Activated CD8-positive, alpha-beta T cell treated with anti-CD3 and anti-CD28 coated beads for 36 hours (primary cell): ENCODE data around the gene SPG11. TPM values are rescaled to one million over a fixed set of nuclear protein-coding genes. Genes with fewer than 3 reads are reported as not detected.

Source experiments
- ATAC-seq: fragments of 200-7000 bp; cut with Tn5 transposase; one replicate; pipeline ENCODE4 v1.10.0; 2021; ENCODE audit warnings: mild to moderate bottlenecking, moderate library complexity
- CTCF ChIA-PET: fragments of 350-600 bp; sonication (Branson Sonifier 250); formaldehyde crosslinking; loops from one replicate; lab custom pipeline; 2021; ENCODE audit warnings: antibody characterized with exemption; lab: Charles Lee
- POLR2A ChIA-PET: fragments of 350-600 bp; sonication (Branson Sonifier 250); formaldehyde crosslinking; loops from one replicate; lab custom pipeline; 2021; ENCODE audit warnings: antibody characterized with exemption; lab: Charles Lee
- DNase-seq: peaks from one replicate; pipeline ENCODE4 v3.0.0-alpha.2; 2020
- H3K27ac Mint-ChIP-seq: one replicate; pipeline ENCODE4 v1.8.0; 2021; ENCODE audit warnings: mild to moderate bottlenecking, mixed read lengths
- H3K27me3 Mint-ChIP-seq: one replicate; pipeline ENCODE4 v1.8.0; 2021; ENCODE audit warnings: mixed read lengths
- H3K36me3 Mint-ChIP-seq: one replicate; pipeline ENCODE4 v1.8.0; 2021; ENCODE audit warnings: low read depth, mixed read lengths
- H3K4me1 Mint-ChIP-seq: one replicate; pipeline ENCODE4 v1.8.0; 2021; ENCODE audit warnings: low read depth, mixed read lengths
- H3K4me3 Mint-ChIP-seq: one replicate; pipeline ENCODE4 v1.8.0; 2021; ENCODE audit warnings: mild to moderate bottlenecking, moderate library complexity, mixed read lengths
- H3K9me3 Mint-ChIP-seq: one replicate; pipeline ENCODE4 v1.8.0; 2021; ENCODE audit warnings: mixed read lengths
- intact Hi-C: fragments of 100-400 bp; cut with micrococcal nuclease; formaldehyde crosslinking; loops from one replicate; pipeline ENCODE4 v1.10.0; 2022
- total RNA-seq, 2 experiments: library from RNA; stranded (reverse); gene quantifications; one replicate each; pipeline ENCODE4 v1.2.3, GENCODE V29; 2021
- TF ChIP-seq, protein P1 (sequence below): fragments of 200-600 bp; IDR thresholded peaks from one replicate; pipeline ENCODE4 v1.8.0; 2022; ENCODE audit warnings: antibody characterized with exemption, mild to moderate bottlenecking

The SPG11 gene
- total RNA-seq, result 10 to 100 TPM; 68.6 to 71.5 TPM

GRCh38 chr15:44663410-44664308, at the start of gene SPG11:
SPG11 (minus strand) TSS chr15:44663662; CDS start chr15:44663647, 15 bp downstream.
- POLR2A ChIA-PET, result interaction anchor here (0.6 to 39.8 kb wide), 29 partner anchors 10 to 130 kb away, joined by 3 to 1862 read pairs (median 5); partner anchors contain the start of genes B2M, PATL2 and TRIM69
- DNase-seq (peak; percentile 99), ATAC-seq (peak; percentile 89)
- intact Hi-C loops, result loop anchor here (1.0 to 5.0 kb wide), 2 partner anchors 48 to 86 kb away; partner anchors contain the start of genes B2M and PATL2
- H3K27me3 Mint-ChIP-seq, result no peaks in the 10 kb centered on the region
- CTCF ChIA-PET, result interaction anchor here (0.7 to 9.3 kb wide), 27 partner anchors 10 to 125 kb away, joined by 3 to 197 read pairs (median 6); partner anchors contain the start of genes B2M, PATL2 and TRIM69
- H3K4me1 Mint-ChIP-seq, result peaks cover 59% of the 10 kb centered on the region
- H3K9me3 Mint-ChIP-seq, result no peaks in the 10 kb centered on the region
- peaks cover 19% of the 10 kb centered on the region for H3K36me3 Mint-ChIP-seq
- peak within 1 kb of the TSS; percentile 97 for H3K27ac Mint-ChIP-seq
- TF ChIP-seq, protein P1, sequence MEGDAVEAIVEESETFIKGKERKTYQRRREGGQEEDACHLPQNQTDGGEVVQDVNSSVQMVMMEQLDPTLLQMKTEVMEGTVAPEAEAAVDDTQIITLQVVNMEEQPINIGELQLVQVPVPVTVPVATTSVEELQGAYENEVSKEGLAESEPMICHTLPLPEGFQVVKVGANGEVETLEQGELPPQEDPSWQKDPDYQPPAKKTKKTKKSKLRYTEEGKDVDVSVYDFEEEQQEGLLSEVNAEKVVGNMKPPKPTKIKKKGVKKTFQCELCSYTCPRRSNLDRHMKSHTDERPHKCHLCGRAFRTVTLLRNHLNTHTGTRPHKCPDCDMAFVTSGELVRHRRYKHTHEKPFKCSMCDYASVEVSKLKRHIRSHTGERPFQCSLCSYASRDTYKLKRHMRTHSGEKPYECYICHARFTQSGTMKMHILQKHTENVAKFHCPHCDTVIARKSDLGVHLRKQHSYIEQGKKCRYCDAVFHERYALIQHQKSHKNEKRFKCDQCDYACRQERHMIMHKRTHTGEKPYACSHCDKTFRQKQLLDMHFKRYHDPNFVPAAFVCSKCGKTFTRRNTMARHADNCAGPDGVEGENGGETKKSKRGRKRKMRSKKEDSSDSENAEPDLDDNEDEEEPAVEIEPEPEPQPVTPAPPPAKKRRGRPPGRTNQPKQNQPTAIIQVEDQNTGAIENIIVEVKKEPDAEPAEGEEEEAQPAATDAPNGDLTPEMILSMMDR, result peak; percentile 86
- H3K4me3 Mint-ChIP-seq, result peak within 1 kb of the TSS; percentile 93

DNA sequence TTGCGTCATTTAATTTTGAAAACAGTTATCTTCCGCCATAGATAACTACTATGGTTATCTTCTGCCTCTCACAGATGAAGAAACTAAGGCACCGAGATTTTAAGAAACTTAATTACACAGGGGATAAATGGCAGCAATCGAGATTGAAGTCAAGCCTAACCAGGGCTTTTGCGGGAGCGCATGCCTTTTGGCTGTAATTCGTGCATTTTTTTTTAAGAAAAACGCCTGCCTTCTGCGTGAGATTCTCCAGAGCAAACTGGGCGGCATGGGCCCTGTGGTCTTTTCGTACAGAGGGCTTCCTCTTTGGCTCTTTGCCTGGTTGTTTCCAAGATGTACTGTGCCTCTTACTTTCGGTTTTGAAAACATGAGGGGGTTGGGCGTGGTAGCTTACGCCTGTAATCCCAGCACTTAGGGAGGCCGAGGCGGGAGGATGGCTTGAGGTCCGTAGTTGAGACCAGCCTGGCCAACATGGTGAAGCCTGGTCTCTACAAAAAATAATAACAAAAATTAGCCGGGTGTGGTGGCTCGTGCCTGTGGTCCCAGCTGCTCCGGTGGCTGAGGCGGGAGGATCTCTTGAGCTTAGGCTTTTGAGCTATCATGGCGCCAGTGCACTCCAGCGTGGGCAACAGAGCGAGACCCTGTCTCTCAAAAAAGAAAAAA, 49.0 kb upstream of the SPG11 start:
- peak overlapping the region; percentile 94 for H3K4me3 Mint-ChIP-seq
- H3K4me1 Mint-ChIP-seq, result peaks cover 45% of the 10 kb centered on the region
- H3K36me3 Mint-ChIP-seq, result peaks cover 81% of the 10 kb centered on the region
- CTCF ChIA-PET, result interaction anchor here (1.0 to 16.8 kb wide), 3 partner anchors 21 to 101 kb away, joined by 3 to 333 read pairs (median 197); partner anchors contain the start of genes SPG11 and TRIM69
- H3K27ac Mint-ChIP-seq, result peak overlapping the region; percentile 100
- POLR2A ChIA-PET, result interaction anchor here (0.6 to 37.9 kb wide), 8 partner anchors 9 to 166 kb away, joined by 3 to 1862 read pairs (median 10); partner anchors contain the start of genes SPG11 and TRIM69
- H3K9me3 Mint-ChIP-seq, result no peaks in the 10 kb centered on the region
- ATAC-seq (peak; percentile 13), DNase-seq (peak; percentile 79)
- TF ChIP-seq, protein P1, result no peak
- H3K27me3 Mint-ChIP-seq, result no peaks in the 10 kb centered on the region
- intact Hi-C loops, result loop anchor here (5.0 kb wide), 1 partner anchor 35 kb away; no protein-coding TSS in a partner anchor

DNA sequence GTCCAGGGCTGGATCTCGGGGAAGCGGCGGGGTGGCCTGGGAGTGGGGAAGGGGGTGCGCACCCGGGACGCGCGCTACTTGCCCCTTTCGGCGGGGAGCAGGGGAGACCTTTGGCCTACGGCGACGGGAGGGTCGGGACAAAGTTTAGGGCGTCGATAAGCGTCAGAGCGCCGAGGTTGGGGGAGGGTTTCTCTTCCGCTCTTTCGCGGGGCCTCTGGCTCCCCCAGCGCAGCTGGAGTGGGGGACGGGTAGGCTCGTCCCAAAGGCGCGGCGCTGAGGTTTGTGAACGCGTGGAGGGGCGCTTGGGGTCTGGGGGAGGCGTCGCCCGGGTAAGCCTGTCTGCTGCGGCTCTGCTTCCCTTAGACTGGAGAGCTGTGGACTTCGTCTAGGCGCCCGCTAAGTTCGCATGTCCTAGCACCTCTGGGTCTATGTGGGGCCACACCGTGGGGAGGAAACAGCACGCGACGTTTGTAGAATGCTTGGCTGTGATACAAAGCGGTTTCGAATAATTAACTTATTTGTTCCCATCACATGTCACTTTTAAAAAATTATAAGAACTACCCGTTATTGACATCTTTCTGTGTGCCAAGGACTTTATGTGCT, 48.4 kb upstream of the SPG11 start:
- Mint-ChIP-seq H3K27me3 (no peaks in the 10 kb centered on the region), H3K36me3 (peaks cover 78% of the 10 kb centered on the region), H3K4me3 (peak overlapping the region; percentile 94), H3K9me3 (no peaks in the 10 kb centered on the region), H3K27ac (peak overlapping the region; percentile 100), H3K4me1 (peaks cover 43% of the 10 kb centered on the region)
- ChIA-PET CTCF (interaction anchor here (1.2 to 16.8 kb wide), 4 partner anchors 21 to 46 kb away, joined by 3 to 333 read pairs (median 106); partner anchors contain the start of genes SPG11 and TRIM69), POLR2A (interaction anchor here (0.8 to 37.9 kb wide), 14 partner anchors 9 to 312 kb away, joined by 3 to 1862 read pairs (median 6); partner anchors contain the start of genes CTDSPL2, SORD, SPG11 and TRIM69)
- DNase-seq (peak; percentile 65), ATAC-seq (peak; percentile 18)
- intact Hi-C loops, result loop anchor here (1.0 to 5.0 kb wide), 3 partner anchors 16 to 49 kb away; partner anchors contain the start of gene SPG11
- TF ChIP-seq, protein P1, result no peak

- peak within 1 kb of the TSS; percentile 100 for H3K27ac Mint-ChIP-seq
- CTCF ChIA-PET, result interaction anchor here (0.6 to 16.8 kb wide), 10 partner anchors 15 to 72 kb away, joined by 3 to 333 read pairs (median 3); partner anchors contain the start of genes SPG11 and TRIM69
- H3K4me1 Mint-ChIP-seq, result peaks cover 37% of the 10 kb centered on the region
- TF ChIP-seq, protein P1, result no peak
- H3K4me3 Mint-ChIP-seq, result peak within 1 kb of the TSS; percentile 94
- H3K27me3 Mint-ChIP-seq, result no peaks in the 10 kb centered on the region
- POLR2A ChIA-PET, result interaction anchor here (0.6 to 37.9 kb wide), 14 partner anchors 14 to 312 kb away, joined by 3 to 1862 read pairs (median 5); partner anchors contain the start of genes CTDSPL2, SORD, SPG11 and TRIM69
- DNase-seq (peak; percentile 94), ATAC-seq (peak; percentile 83)
- H3K9me3 Mint-ChIP-seq, result no peaks in the 10 kb centered on the region
- intact Hi-C loops, result loop anchor here (1.0 to 5.0 kb wide), 3 partner anchors 17 to 48 kb away; partner anchors contain the start of gene SPG11
- H3K36me3 Mint-ChIP-seq, result peaks cover 74% of the 10 kb centered on the region
Measured at GRCh38 chr15:44711096-44711742, 47.8 kb upstream of the SPG11 start, which contains the start of the genes B2M and PATL2. B2M (plus strand) TSS chr15:44711517; CDS start chr15:44711547, 30 bp downstream. PATL2 (minus strand) TSS chr15:44711323; CDS start chr15:44676490, 34,833 bp downstream.
